Lower leg skin (tissue), 4 donors: ENCODE data around the gene PRDX3. TPM values are rescaled to one million over a fixed set of nuclear protein-coding genes. Genes with fewer than 3 reads are reported as not detected.

Experiments
- DNase-seq, 2 donors: peaks; one replicate each; pipeline ENCODE4 v3.0.0-alpha.2; 2019; ENCODE audit warnings: low spot score in 2 of 2
- H3K4me3 ChIP-seq: fragments of 200-600 bp; sonication (generic); 2 replicates; pipeline ENCODE4 v1.5.1; 2017; ENCODE audit warnings: mild to moderate bottlenecking, low read depth; ENCODE audit not compliant: poor library complexity, severe bottlenecking
- CTCF ChIP-seq, 3 donors: fragments of 450-650 bp; IDR thresholded peaks; one replicate each; pipeline ENCODE4 v1.5.1; 2016; ENCODE audit warnings: antibody characterized with exemption in 3 of 3, mild to moderate bottlenecking in 3 of 3, moderate library complexity in 2 of 3
- POLR2A ChIP-seq, 2 donors: fragments of 450-650 bp; IDR thresholded peaks; one replicate each; pipeline ENCODE4 v1.6.1; 2016 to 2017; ENCODE audit warnings: antibody characterized with exemption in 2 of 2, mild to moderate bottlenecking in 1 of 2, moderate library complexity in 1 of 2
- WGBS, 2 donors: methylation state at CpG; one replicate each; pipeline ENCODE4 v1.1.5; 2018; 5-methylcytosine and 5-hydroxymethylcytosine counted together
- intact Hi-C: fragments of 100-400 bp; cut with DNase I; formaldehyde crosslinking; loops from one replicate; pipeline ENCODE4 v1.15.0; 2023; ENCODE audit warnings: low total_unique reads
- total RNA-seq, 4 donors: library from RNA; depleted of rRNA; stranded (reverse); fragments of >200 nt; gene quantifications; one replicate each; pipeline ENCODE4 v1.1.0, GENCODE V29; 2016

Gene PRDX3
- total RNA-seq, 4 donors from 2014 or later: 35.7 to 70.7 (median 57.3) TPM

GRCh38 chr10:119209035-119209735 lies 30.6 kb upstream of the PRDX3 start:
- H3K4me3 ChIP-seq: no peak overlapping the region
- intact Hi-C loops: loop anchor here (10.0 kb wide), 2 partner anchors 206 to 236 kb away; no protein-coding TSS in a partner anchor
- TF ChIP-seq POLR2A (IDR thresholded peaks at IDR 0.05) (no peak), CTCF (IDR thresholded peaks at IDR 0.05) (peak in 1 of 3 donors; percentile 54)
- DNase-seq: peak; percentile 54 to 92
- WGBS, 2 donors: 23 to 27% methylated on average over 15 of the region's 15 CpGs

GRCh38 chr10:119208553-119208940 lies 29.9 kb upstream of the PRDX3 start:
- no peak for DNase-seq
- WGBS, 2 donors: 10 to 12% methylated on average over 3 of the region's 3 CpGs
- peak overlapping the region; percentile 66 for H3K4me3 ChIP-seq
- no peak for TF ChIP-seq CTCF (IDR thresholded peaks at IDR 0.05)
- intact Hi-C loops: loop anchor here (10.0 kb wide), 2 partner anchors 206 to 236 kb away; no protein-coding TSS in a partner anchor

DNA sequence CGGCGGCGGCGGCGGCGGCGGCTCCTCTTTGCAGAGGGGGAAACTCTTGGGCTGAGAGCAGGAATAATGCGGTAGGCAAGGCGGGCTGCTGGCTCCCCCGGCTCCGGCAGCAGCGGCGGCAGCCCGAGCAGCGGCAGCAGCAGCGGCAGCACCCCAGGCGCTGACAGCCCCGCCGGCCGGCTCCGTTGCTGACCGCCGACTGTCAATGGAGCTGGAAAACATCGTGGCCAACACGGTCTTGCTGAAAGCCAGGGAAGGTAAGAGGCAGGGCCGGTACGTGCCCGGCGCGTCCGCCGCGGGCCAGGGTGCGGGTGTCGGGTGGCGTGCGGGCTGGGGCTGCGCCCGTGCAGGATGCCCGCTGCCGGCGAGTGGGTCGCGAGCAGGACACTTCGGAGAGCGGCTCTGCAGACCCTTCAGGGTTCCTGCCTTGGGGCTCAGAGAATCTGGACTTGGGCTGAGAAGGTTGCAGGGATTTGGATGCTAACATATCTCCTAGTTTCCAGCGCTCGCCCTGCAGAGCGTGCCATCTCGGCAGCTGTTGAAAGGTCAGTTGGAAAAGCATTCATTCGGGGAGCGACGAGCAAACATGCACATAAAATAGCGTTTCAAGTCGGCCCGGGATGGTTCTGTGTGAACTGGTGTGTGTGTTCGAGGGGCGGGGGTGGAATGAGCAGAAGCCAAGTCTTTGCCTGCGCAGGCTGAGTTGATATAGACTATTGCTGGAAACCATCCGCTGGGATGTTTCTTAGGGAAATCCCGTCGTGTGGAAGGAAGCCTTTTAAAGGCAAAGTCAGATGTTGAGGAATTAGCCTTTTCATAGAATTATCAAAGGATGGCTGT lies 29.3 kb upstream of the PRDX3 start:
- DNase-seq: peak; percentile 42 to 88
- no peak for TF ChIP-seq POLR2A (IDR thresholded peaks at IDR 0.05)
- TF ChIP-seq CTCF (IDR thresholded peaks at IDR 0.05): no peak
- intact Hi-C loops: loop anchor here (10.0 kb wide), 2 partner anchors 207 to 237 kb away; no protein-coding TSS in a partner anchor
- 0 to 1% methylated on average over 36 to 61 of the region's 62 CpGs for whole genome bisulfite sequencing, 2 donors
- H3K4me3 ChIP-seq: peak overlapping the region; percentile 66

DNA sequence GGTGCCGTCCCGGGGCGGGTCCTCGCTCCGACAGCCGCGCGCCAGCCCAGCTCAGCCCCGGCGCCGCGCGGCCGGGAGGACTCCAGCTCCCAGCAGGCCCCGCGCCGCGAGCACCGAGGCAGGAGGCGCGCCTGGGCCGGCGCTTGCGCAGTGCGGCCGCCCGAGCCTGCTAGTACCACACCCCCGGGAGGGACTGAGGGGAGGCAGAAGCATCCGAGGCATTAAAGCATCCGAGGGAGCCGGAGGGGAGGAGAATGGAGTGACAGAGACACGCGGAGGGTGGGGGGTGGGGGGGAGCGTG lies 28.7 kb upstream of the PRDX3 start, which contains the start of gene GRK5:
GRK5 (plus strand) TSS at position 206 of the 301 bp plus-strand sequence. CDS start 347 bp downstream, outside the sequence.
- DNase-seq: peak; percentile 92 to 98
- WGBS, 2 donors: 0% methylated on average over 1 to 4 of the region's 34 CpGs
- H3K4me3 ChIP-seq: peak within 1 kb of the TSS; percentile 84
- intact Hi-C loops: loop anchor here (10.0 kb wide), 2 partner anchors 207 to 237 kb away; no protein-coding TSS in a partner anchor
- TF ChIP-seq CTCF (IDR thresholded peaks at IDR 0.05) (no peak), POLR2A (IDR thresholded peaks at IDR 0.05) (no peak)

- TF ChIP-seq POLR2A (IDR thresholded peaks at IDR 0.05): no peak
- peak in 1 of 3 donors; percentile 11 for TF ChIP-seq CTCF (IDR thresholded peaks at IDR 0.05)
- WGBS, 2 donors: 0 to 1% methylated on average over 40 to 47 of the region's 97 CpGs
- intact Hi-C loops: loop anchor here (10.0 kb wide), 2 partner anchors 208 to 238 kb away; no protein-coding TSS in a partner anchor
- DNase-seq: peak; percentile 42 to 95
- peak overlapping the region; percentile 84 for H3K4me3 ChIP-seq
Observed at GRCh38 chr10:119206603-119207365, 28.2 kb upstream of the PRDX3 start.
